GM19452 (cell line): ENCODE results near the gene ZSWIM6.

ENCODE experiments used
- ATAC-seq: cut with Tn5 transposase; IDR thresholded peaks from one replicate; pipeline ENCODE4 v1.9.1; 2021; ENCODE audit not compliant: unreplicated experiment

Gene ZSWIM6

DNA sequence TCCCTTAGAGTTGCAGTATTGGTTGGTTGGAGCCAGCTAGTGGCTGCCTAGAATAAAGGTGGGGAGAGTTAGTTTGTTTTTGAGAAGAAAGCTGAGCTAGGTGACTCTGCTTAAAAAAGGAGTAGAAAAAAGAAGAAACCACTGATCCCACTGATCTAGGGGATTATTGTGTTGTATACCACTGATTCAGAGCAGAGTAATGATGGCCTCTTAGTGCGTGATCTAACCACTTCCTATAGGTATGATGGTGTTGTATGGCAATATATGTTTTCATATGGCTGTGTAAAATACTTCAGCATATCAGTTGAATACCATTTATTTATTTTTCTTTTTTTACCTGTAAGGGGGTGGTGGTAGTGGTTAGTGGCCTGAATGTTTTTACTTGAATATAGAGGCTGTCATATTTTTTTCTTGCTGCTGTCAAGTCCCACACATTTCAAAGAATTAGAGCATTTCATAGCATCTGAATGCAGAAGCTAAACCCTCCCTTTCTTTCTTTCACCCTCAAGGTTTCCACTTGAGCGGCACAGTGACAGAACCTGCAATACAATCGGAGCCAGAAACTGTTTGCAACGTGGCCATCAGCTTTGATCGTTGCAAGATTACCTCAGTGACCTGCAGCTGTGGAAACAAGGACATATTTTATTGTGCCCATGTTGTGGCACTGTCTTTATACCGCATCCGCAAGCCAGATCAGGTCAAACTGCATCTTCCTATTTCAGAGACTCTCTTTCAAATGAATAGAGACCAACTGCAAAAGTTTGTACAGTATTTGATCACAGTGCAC, 140.3 kb downstream of the ZSWIM6 start:
- ATAC-seq, result no peak

GRCh38 chr5:61474746-61475145, 142.7 kb downstream of the ZSWIM6 start:
- ATAC-seq, result no peak

DNA sequence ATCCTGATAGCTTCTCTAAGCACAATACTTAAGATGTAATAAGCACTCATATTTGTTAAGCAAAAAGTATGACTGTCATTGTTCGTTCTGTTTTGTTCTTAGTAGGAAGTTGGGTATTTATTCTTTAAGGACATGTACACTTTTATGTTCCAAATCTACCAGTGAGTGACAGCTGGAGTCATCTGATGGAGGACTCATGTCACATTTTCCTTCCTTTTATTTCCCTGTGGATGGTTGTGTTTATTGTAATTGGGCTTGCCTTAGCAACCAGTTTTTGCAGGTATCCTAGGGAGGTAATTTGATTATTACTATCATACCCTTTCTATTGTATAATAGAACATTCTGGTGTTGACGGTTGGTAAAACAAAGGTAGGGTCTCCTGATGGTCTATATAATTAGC, 145.7 kb downstream of the ZSWIM6 start:
- no peak for ATAC-seq

DNA sequence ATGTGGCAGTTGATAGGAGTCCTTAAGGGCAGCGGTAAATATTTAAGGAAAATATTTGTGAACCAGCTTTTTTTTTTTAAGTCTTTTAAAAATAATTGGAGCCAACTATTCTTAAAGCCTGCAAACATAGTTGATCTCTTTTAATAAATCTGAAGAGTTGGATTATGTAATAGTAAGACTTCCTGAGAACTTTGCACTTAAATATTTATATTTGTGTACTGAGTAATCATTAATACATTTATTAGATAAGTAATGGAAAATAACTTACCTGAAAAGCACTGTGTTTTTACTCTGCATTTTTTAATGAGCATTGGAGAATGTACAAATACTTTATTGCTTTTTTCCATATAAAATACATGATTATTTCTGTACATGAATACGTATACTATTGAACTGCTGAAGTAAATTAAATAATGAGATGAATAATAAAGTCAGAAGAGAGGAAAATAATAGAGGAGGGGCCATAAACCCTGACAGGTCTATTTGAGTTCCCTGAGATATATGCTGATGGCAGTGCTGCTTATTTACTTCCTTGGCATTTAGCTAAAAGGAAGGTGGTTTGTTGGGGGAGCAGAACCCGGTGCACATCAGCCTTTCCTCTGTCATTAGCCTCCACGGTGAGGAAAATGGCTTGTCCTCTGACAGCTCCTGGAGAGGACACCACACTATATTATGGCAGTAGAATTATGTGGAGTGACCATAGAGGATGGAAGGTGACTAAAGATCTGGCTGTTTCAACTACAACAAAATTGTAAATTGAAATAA, 148.0 kb downstream of the ZSWIM6 start:
- ATAC-seq, result no peak

GRCh38 chr5:61482980-61483379, 150.9 kb downstream of the ZSWIM6 start:
- ATAC-seq, result no peak

DNA sequence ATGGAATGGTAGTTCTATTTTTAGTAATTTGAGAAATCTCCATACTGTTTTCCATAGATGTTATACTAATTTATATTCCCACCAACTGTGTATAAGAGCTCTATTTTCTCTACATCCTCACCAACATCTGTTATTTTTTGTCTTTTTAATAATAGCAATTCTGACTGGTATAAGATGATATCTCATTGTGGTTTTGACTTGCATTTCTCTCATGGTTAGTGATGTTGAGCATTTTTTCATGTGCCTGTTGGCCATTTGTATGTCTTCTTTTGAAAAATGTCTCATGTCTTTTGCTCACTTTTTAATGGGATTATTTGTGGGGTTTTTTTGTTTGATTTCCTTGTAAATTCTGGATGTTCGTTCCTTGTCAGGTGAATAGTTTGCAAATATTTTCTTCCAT, 154.4 kb downstream of the ZSWIM6 start:
- no peak for ATAC-seq

GRCh38 chr5:61489574-61489973, 157.5 kb downstream of the ZSWIM6 start:
- no peak for ATAC-seq

- no peak for ATAC-seq
Measured at GRCh38 chr5:61491861-61492260, 159.8 kb downstream of the ZSWIM6 start.

GRCh38 chr5:61493973-61494372, 161.9 kb downstream of the ZSWIM6 start:
- ATAC-seq, result no peak

GRCh38 chr5:61496446-61496845, 164.4 kb downstream of the ZSWIM6 start:
- ATAC-seq, result no peak

GRCh38 chr5:61496860-61497259, 164.8 kb downstream of the ZSWIM6 start:
- ATAC-seq, result no peak

DNA sequence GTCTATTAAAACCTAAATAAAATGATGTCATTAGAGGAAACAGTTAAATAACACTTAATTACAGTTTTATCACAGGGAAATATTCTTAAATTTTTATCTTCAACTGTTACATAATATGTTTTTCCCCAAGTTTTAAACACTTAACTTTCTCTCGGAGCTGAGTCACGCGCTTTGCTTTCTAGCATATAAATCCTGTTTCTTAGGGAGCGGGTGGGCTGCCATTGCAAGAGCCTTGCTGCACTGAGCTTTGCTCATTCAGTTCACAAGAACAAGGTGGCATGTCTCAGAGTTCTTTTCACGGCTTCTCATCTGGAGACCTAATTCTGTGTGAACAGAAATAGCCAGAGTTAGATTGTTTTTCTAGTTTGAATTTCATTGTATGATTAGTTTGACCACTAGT, 166.1 kb downstream of the ZSWIM6 start:
- no peak for ATAC-seq

- no peak for ATAC-seq
Measured at GRCh38 chr5:61501971-61502370, 169.9 kb downstream of the ZSWIM6 start.

- ATAC-seq, result no peak
Measured at GRCh38 chr5:61504143-61504770, 172.2 kb downstream of the ZSWIM6 start.

- ATAC-seq, result no peak
Measured at GRCh38 chr5:61505281-61505680, 173.2 kb downstream of the ZSWIM6 start.

DNA sequence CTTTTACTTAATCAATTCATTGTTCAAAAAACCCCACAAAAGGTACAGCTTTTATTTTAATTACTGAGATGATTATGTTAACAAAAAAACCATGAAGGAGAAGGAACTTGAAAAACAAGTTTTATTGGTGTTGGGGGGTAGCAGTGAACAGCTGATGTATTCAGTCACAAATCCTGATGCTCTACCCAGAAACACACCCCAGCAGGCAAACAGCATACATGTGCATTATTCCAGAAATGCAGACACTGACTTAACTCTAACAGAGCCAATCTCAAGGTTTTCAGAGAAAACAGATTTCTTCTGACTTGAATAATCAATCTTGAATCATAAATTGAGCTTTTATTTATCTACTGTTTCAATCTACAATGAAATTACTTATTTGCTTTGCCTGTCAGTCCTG, 175.2 kb downstream of the ZSWIM6 start:
- no peak for ATAC-seq

DNA sequence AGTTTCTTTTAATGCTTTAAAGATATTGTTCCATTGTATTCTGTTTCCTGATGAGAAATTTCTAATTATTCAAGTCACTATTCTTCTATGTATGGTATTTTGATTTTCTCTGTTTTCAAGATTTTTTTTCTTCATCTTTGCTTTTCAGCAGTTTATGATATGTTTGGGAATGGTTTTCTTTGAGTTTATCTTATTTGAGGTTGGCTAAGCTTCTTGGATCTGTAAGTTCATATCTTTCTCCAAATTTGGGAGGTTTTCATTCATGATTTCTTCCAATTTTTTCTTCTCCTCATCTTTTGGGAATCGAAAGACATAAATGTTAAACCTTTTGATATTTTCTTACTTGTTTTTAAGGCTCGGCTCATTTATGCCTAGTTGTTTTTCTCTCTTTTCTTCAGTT, 184.9 kb downstream of the ZSWIM6 start:
- ATAC-seq, result no peak

DNA sequence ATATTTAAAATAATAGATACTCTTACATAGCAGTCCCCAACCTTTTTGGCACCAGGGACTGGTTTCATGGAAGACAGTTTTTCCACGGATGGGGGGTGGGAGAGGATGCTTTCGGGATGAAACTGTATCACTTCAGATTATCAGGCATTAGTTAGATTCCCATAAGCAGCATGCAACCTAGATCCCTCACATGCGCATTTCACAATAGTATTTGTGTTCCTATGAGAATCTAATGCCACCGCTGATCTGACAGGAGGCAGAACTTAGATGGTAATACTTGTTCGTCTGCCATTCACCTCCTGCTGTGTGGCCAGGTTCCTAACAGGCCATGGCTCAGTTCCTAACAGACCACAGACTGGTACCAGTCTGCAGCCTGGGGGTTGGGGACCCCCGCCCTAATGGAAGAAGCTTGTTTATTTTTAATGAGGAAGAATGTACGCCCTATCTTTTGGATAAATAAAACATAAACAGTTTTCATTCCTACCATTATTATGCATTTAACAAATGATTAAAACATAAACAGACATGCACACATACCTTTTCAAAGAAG, 187.7 kb downstream of the ZSWIM6 start:
- ATAC-seq, result no peak

- ATAC-seq, result no peak
Measured at GRCh38 chr5:61523073-61523472, 191.0 kb downstream of the ZSWIM6 start.

GRCh38 chr5:61523997-61524396, 191.9 kb downstream of the ZSWIM6 start:
- ATAC-seq, result no peak

- no peak for ATAC-seq
Measured at GRCh38 chr5:61525512-61526206, 193.6 kb downstream of the ZSWIM6 start.
